ENCODE measurements around the gene TTC31.

DNA sequence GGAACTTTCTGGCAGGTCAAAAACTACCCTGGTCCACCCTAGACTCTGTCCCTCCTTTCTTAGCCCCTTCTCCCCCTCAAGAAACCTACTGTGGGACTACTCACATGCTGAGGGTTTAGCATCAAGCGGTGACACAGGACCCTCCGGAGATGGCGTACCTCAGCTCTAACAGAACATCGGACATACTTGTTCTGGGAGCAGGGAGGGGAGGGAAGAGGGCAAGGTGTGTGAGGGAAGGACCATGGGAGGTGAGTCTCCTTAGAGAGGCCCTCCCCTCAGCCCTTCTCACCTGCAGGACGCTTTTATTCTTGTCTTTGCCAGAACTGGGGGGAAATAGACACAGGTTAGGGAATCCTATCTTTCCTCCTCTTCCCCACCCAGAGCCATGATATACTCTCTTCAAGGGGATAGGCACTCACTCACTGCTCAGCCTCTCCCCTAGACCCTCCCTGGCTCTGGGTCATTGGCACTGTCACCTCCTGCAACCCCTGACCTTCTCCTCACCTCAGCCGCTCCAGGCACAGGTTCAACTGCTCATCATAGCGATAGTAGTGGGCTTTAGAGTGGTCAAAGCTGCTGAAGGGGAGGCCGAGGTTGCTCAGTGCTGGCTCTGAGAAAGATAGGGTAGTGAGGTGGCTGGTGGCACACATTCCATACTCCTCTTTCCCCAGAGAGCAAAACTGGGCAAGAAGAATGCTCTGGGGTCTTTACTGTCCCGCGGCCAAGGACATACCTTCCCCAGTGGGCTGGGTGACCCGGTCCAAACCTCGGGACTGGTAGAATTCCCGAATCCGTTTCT lies 22.8 kb downstream of the TTC31 start:
- no peak for TF ChIP-seq EZH2phosphoT487 (IDR thresholded peaks at IDR 0.05; ENCODE audit: insufficient read depth, low read depth)
- TF ChIP-seq EZH2 (IDR thresholded peaks at IDR 0.05; ENCODE audit: insufficient read depth, poor library complexity, severe bottlenecking): no peak

All from GM23248 (cell line).